Measurements from ENCODE around the gene SLC39A11. TPM values are rescaled to one million over a fixed set of nuclear protein-coding genes. Genes with fewer than 3 reads are reported as not detected.

SLC39A11 gene
- total and polyA plus RNA-seq, 8 donors, result 13.6 to 49.0 (median 17.5) TPM

DNA sequence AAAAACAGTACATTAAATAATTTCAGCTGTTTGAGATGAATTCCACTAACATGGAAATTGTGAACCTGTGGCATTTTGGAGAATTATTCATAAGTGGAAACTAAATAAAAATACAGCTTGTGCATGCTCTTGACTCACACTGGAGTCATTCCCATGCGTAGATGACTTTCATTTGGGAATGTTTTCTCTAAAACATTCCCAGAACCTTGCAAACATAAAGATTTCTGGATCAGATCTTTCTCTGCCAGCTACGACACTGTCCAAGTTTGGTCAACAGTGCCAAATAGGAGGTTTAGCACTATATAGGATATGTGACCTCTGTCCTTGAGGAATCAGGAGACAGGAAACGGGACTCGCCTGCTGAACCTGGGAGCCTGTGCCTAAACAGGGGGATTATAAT is 400.9 kb downstream of the SLC39A11 start:
- TF ChIP-seq, protein P1, sequence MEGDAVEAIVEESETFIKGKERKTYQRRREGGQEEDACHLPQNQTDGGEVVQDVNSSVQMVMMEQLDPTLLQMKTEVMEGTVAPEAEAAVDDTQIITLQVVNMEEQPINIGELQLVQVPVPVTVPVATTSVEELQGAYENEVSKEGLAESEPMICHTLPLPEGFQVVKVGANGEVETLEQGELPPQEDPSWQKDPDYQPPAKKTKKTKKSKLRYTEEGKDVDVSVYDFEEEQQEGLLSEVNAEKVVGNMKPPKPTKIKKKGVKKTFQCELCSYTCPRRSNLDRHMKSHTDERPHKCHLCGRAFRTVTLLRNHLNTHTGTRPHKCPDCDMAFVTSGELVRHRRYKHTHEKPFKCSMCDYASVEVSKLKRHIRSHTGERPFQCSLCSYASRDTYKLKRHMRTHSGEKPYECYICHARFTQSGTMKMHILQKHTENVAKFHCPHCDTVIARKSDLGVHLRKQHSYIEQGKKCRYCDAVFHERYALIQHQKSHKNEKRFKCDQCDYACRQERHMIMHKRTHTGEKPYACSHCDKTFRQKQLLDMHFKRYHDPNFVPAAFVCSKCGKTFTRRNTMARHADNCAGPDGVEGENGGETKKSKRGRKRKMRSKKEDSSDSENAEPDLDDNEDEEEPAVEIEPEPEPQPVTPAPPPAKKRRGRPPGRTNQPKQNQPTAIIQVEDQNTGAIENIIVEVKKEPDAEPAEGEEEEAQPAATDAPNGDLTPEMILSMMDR (IDR thresholded peaks at IDR 0.05), result no peak
- ATAC-seq (no peak), DNase-seq (no peak)
- no peaks in the 10 kb centered on the region for H3K27me3 ChIP-seq
- no peaks in the 10 kb centered on the region for H3K4me1 ChIP-seq
- H3K27ac ChIP-seq, result no peak overlapping the region
- H3K36me3 ChIP-seq, result no peaks in the 10 kb centered on the region
- H3K9me3 ChIP-seq, result no peaks in the 10 kb centered on the region
- no peak overlapping the region for H3K4me3 ChIP-seq
- intact Hi-C loops (cut with DNase I), result no loop called here

DNA sequence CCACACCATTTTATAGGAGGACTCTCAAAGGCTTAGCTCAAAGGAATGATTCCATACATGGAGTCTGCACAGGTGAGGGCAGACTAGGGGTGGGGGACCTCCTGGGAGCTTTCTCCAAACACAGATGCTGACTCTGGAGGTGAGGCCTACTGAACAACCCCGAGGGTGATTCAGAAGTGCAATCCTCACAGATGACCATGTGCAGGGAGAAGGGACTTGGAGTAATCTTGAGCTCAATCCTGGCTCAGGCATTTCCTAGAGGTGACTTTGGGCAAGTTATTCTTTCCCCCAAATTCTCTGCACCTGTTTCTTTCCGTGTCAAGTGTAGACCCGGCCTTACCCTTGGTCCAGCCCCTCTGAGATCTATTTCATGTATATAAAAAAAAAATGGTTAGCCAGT is 401.5 kb downstream of the SLC39A11 start:
- no peak overlapping the region for H3K27ac ChIP-seq
- no peaks in the 10 kb centered on the region for H3K4me1 ChIP-seq
- TF ChIP-seq, protein P1 (IDR thresholded peaks at IDR 0.05), result no peak
- no peak overlapping the region for H3K4me3 ChIP-seq
- ATAC-seq (no peak), DNase-seq (no peak)
- no peaks in the 10 kb centered on the region for H3K27me3 ChIP-seq
- H3K9me3 ChIP-seq, result no peaks in the 10 kb centered on the region
- intact Hi-C loops (cut with DNase I), result no loop called here
- H3K36me3 ChIP-seq, result no peaks in the 10 kb centered on the region

DNA sequence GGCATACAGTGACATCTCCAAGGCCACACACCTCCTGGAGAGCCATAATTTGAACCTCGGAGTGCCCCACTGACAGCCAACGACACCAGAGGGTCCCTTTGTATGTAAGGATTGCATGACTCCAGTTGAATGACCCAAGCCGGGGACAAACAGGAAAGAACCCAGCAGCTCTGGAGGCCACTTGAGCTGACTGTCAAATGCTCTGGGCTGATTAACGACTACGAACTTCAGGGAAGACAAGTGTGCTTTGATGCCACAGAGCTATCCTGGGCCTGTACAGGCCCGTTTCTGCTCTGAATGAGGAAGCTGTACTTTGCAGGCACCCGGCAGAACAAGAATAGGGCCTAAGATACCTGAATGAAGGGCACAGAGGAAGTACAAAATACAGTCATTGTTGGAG is 404.6 kb downstream of the SLC39A11 start:
- no peaks in the 10 kb centered on the region for H3K36me3 ChIP-seq
- no peaks in the 10 kb centered on the region for H3K27me3 ChIP-seq
- ATAC-seq (no peak), DNase-seq (no peak)
- intact Hi-C loops (cut with DNase I), result no loop called here
- H3K4me3 ChIP-seq, result no peak overlapping the region
- no peaks in the 10 kb centered on the region for H3K9me3 ChIP-seq
- TF ChIP-seq, protein P1 (IDR thresholded peaks at IDR 0.05), result no peak
- no peaks in the 10 kb centered on the region for H3K4me1 ChIP-seq
- H3K27ac ChIP-seq, result no peak overlapping the region

- no peaks in the 10 kb centered on the region for H3K9me3 ChIP-seq
- no peaks in the 10 kb centered on the region for H3K36me3 ChIP-seq
- no peak overlapping the region for H3K4me3 ChIP-seq
- H3K4me1 ChIP-seq, result no peaks in the 10 kb centered on the region
- ATAC-seq, result no peak
- TF ChIP-seq, protein P1 (IDR thresholded peaks at IDR 0.05), result no peak
- H3K27me3 ChIP-seq, result no peaks in the 10 kb centered on the region
- intact Hi-C loops (cut with DNase I), result no loop called here
- H3K27ac ChIP-seq, result peak overlapping the region; percentile 20 to 63
- DNase-seq, result no peak
These were observed 408.0 kb downstream of the SLC39A11 start for GRCh38 chr17:72684405-72685020.

DNA sequence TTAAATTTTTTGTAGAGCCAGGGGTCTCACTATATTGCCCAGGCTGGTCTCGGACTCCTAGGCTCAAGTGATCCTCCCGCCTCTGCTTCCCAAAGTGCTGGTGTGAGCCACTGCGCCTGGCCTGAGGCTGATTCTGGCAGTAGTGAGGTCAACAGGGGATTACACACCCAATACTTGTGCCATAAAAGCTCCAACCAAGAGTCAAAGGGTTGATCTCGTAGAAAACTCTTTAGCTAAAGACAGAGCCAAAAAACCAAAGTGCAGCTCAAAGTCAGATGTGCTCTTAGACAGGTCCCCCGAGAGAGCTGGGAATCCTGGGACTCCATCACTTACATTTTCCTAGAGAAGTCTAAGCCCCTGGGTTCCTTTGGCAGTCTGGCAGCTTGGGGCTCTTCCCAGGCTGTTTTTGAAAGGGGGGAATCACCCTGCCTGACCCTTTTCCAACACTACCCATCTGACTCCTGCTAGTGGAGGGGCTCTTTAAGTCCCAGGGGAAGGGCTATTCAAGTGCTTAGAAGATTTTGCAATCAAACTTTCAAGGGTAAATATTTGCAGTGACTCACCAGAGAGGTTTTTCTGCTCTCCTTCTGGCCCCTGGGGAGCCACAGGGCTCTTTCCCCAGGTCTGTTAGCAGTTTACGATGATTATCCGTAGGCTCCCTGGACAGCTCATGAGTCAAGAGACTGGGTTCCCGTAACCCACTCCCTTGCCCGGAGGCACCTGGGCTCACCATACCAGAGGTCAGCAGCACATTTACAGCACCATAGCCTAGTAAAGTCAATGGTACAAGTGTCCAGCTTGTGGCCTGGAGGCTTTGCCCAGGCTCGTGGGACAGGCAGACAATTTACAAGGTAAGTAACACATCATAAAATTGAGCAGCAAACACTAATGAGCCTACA is 408.7 kb downstream of the SLC39A11 start:
- Histone ChIP-seq H3K4me3 (no peak overlapping the region), H3K36me3 (no peaks in the 10 kb centered on the region), H3K27ac (peak overlapping the region; percentile 20 to 63), H3K27me3 (no peaks in the 10 kb centered on the region), H3K4me1 (no peaks in the 10 kb centered on the region), H3K9me3 (no peaks in the 10 kb centered on the region)
- ATAC-seq (peak; percentile 95), DNase-seq (peak in 2 of 4 donors; percentile 46 to 64)
- intact Hi-C loops (cut with DNase I), result no loop called here
- TF ChIP-seq, protein P1 (IDR thresholded peaks at IDR 0.05), result no peak
